ENCODE data around the gene TRAF1.

TRAF1 gene

DNA sequence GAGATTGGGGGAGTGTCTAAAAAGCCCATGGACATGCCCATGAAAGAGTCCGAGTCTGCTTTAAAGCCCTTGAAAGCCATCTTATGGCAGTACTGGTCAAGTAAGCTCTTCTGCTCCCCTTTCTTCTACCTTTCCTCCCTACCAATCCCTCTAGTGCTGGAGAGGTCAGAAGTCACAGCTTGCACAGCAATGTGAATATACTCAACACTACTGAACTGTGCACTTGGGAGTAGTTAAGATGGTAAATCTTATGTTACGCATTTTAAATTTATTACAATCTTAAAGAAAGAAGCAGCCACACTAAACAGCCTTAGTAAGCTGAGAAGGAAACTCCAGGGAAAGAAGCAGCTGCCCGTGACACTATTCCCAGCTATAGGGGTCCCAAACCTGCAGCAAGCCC lies 12.3 kb upstream of the TRAF1 start:
- no peak for DNase-seq

GRCh38 chr9:120937596-120937995 lies 11.0 kb upstream of the TRAF1 start:
- no peak for DNase-seq

DNA sequence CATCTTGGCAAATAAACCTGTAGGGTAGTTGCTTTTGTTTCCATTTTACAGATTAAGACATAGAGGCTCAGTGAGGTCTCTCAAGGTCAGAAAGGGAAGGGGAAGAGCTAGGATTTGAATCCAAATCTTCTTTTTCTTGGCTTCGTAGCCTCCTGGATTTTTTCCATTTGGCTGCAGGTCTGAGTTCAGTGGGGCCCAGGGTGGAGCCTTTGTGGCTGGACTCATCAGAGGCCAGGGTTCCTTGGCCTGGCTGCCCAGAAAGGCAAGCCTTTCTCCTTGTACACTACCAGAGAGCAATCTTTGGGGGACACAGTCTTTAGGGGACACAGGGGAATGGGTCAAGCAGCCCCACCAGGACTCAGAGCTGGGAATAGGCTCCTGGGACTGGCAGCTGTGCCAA lies 10.5 kb upstream of the TRAF1 start:
- DNase-seq = no peak

GRCh38 chr9:120936764-120937122 lies 10.1 kb upstream of the TRAF1 start:
- no peak for DNase-seq

DNA sequence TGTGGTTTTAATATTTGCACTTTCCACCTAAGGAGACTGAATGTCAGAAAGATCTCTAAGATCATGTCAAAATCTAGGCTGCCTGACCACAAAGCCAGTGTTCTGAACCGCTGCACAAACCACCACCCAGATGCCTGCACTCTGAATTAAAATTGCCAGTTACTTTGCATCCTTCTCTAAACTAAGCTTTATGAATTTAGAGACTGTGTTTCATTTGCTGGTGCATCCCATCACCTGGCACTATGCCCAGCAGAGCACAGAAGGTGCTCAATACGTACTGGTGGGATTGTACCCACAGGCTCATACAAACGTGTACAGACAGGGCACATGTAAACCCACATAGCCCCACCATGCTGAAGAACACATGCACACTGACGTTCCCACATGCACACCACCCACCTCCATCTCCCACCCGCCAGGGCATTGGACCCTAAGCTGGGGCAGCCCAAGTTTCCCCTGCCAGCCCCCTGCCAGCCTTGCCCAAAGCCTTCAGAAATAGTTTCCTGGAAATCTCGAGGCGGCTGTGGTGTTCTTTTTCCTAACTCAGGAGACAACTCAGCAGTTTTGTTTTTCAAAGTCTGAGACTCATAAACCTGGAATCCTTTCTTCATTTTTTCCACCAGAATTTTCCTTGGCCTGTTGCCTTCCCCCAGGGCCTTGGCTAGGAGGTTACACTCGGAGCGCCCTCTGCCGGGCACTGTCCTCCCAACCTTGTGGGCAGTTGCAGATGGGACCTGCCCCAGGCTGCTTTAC lies 9.6 kb upstream of the TRAF1 start:
- DNase-seq = peak; percentile 94

DNA sequence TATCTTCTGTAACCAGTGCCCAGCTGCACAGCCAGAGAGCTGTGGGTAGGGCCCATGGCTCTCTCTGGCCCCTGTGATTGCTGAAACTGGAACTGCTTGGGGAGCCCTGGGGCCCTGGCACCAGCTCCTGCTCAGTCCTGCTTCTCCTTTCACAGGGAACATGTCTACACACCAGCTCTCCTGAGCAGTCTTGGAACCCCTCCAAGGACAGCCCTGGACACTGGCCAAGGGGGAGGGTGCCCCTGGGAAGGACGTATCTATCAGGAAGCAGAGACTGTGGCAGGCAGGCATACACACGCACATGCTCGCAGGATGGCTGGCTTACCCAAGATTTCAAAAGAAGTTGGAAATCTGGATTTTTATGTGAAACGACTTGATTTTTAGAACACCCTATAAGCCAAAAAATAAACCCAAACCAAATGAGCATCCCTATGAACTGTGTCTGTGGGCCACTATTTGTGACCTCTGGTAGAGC lies 8.8 kb upstream of the TRAF1 start:
- peak; percentile 94 for DNase-seq

DNA sequence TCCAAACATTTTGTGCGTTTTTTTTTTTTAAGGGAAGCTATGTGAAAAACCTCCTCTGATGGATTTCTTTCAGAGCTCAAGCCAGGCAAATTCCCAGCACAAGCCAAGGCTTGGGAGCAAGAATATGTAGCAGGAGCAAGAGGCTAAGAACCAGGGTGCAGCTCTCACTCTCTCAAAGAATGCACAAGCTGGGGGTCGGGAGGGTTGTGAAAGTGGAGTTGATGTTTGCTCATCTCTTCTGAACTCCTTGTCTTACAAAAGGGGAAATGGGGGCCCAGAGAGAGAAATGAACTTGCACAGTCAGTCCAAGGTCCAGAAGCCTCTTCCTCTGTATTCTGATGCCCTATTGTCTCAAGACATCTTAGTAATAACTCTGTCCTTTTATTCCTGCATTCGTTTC lies 7.7 kb upstream of the TRAF1 start:
- DNase-seq = no peak

DNA sequence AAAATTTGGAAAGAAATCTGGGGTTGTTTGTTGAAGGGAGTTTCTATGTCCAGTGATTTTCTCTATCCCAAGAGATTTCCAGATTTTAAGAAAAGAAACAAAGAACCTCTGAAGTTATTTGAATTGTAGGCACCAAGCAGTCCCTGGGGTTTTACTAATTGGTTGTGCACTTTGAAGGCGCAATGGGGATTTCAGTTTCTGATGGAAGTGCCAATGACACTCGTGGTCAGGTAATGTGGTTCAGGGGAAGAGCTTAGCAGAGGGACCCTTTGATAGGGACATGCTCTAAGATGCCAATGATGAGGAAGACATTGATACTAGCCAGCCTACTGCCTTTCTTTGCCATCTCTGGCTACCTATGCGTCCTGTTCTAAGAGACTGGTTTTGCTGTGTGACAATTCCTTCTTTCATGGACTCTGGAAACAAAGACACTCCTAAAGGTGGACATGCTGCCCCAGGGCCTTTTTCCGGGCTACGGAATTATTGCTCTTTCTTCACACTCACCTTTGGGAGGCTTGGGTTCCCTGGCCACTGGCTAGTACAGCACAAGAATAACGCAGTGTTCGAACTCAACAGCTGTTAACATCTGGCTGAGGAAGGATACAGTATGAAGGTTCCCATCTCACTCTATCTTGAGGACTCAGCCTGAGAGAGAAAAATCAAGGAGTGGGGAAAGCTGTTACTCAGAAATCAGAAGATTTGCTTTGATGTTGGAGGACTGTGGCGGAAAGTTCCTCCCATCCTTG lies 6.9 kb upstream of the TRAF1 start:
- no peak for DNase-seq

DNA sequence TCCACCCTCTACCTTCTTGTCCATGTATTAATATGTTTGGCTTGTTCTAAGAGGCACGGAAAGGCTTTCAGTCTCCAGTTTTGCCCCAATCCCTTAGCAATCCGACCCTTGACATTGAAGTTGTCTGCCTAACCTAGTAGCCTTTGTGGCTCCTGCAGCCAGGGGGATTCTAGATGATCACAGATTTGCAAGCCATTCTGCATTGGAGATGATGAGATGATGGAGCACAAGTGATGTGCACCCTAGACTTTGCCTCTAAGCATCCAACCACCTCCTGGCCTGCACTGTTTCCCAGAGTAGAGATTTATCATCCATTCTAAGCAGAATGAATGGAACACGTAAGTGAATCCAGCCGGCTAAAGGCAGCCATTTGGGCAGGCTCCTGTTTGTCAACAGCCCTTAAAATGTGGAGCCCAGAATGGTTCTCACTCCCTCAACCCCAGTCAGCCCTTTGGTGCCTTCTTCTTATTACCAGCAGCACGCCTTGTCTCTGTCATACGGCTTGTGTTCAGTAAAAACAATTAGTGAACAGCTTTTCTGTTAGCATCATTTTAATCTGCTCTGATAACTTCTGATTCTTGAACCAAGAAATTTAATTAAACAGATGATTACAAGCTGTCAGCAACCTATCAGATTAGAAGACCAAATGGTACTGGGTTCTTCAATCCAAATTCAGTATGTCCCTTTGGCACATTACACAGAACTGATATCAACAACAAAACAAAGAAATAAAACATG lies 5.7 kb upstream of the TRAF1 start:
- no peak for DNase-seq

- no peak for DNase-seq
Measured at GRCh38 chr9:120931231-120932085, 4.9 kb upstream of the TRAF1 start.

DNA sequence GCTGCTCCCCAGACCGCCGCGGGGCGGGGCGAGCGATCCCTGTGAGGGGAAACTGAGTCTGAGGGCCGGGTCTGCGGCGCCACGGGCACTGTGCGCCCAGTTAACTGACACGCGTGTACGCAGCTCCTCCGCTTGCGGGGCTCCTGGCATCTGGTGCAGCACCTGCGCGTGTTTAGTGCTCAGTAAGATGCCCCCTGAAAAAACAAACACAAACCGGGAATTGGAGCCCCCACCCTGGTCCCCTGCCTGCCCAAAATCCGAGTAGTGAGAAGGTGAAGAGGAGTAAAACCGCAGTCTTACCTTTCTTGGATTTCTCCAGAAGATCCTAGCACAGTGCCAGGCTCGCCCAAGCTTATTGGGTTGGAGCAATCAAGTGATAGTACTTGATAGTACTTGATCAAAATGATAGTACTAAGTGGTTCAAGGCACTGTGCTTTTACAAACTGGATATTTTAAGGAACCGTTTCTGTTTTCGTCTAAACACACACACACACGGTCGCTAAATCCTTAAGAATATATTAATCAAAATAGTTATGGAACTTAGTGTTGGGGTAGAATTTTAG lies 2.7 kb upstream of the TRAF1 start:
- DNase-seq = no peak

DNA sequence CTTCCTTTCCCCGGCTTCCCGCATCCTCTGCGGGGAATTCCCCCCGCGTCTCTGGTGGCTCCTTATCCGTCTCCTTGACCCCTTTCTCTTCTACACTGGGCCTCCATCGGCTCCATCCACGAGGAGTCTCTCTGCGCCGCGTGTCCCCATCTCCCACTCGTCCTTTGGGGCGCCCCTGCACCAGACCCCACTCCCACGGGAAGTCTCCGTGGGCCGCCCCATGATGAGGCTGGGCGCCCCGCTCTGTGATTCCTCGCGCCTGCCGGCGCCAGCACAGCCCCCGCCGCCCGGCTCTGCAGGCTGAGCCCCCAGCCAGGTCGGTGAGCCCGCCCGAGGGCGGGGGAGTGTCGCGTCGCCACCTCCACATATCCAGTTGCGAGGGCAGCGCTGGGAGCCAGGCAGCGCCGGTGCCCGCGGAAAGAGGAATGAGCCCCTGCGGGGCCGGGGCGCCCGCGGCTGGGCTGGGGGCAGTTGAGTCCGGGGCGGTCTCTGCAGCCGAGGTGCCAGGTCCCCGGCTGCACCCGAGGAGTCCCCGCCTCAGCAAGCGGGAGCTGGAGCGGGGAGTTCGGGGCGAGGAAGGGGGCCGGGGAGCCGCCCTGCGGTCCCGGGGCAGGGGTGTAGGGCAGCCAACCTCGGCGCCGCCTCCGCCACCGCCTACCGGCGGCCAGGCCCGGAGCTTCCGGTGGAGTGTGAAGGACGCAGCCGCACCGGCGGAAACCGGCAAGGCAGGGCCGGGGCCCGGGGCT lies 2.1 kb upstream of the TRAF1 start:
- peak; percentile 84 for DNase-seq

- DNase-seq = no peak
Measured at GRCh38 chr9:120928015-120928482, 1.5 kb upstream of the TRAF1 start.

GRCh38 chr9:120927269-120928014 lies 846 bp upstream of the TRAF1 start:
- DNase-seq = no peak

- peak; percentile 12 for DNase-seq
Measured at GRCh38 chr9:120925535-120926396, 830 bp downstream of the TRAF1 start.

DNA sequence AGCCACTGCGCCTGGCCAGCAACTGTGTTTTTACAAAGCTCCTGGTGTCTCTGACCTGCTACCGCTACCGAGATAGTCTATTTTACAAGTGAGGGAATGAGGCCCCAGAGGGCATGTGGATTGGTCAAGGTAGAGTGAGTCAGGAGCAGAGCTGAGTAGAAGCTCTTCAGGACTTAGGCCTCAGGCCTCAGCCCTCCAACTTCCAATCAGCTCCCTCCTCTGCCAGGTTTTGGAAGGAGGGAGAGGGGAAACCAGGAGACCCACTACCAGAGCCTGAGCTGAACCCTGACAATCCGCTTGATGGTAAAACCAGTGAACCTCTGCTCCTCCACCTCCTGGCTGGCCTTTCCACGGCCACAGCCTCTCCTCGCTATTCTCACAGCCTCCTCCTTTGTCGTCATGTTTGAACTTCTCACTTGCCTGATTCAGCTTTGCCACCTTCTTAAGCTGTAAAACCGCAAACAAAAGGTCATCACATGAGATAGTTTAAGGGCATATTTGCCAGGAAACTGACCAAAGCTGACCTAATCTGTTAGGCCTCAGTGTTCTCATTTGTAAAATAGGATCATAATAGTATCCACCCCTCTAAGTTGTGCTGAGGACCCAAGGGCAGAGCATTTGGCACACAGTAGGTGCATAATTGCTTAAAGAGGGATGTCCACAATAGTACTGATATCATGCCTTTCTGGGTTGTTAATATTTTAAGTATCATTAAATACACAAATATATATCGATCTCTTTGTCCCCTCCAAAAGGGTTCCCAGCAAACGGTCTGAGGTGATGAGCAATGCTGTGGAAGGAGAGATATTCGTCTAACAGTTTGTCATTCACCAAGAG lies 1.7 kb downstream of the TRAF1 start:
- DNase-seq = peak; percentile 9

DNA sequence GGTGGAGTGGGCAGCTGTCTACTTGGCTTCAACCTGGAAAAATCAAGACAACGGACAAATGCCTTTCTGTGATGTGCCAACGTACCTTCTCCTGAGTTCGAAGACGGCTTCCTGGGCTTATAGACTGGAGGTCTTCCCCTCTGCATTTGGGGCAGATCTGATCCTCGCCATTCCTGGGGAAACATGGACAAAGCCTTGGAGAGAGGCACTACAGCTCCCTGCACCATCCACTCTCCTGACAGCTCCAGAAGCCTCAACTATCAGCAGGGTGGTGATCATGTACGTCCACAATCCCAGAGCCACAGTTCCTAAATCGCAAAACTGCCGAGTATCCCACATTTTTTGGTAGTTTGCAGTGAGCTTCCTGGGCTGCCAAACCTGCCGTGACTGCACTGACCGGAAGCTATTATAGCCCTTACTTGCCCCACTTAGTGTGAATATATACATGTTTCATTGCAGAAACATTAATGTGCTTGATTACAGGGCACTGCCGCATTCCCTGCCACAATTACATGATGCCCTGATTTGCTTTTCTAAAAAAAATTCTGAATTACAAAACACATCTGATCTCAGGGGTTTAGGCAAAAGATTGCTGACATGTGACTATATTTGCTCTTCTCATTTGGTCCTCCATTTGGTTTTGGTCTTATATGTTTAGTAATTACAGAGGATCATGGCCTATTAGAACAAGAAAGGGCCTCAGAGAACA lies 2.8 kb downstream of the TRAF1 start:
- DNase-seq = no peak

Data from right hindlimb (tissue), 1 donor.